Testis (tissue), 2 donors: Measurements from ENCODE around the gene OR10A5.

Experiments
- CTCF ChIP-seq, 3 experiments: fragments of 450-650 bp in 2 of 3; fragments of 200-600 bp in 1 of 3; sonication (generic) in 1 of 3; IDR thresholded peaks; one replicate each; pipeline ENCODE4 v1.5.1; 2016 to 2019; ENCODE audit warnings: antibody characterized with exemption in 3 of 3, mild to moderate bottlenecking in 2 of 3, moderate library complexity in 1 of 3
- POLR2A ChIP-seq: fragments of 450-650 bp; IDR thresholded peaks from one replicate; pipeline ENCODE4 v1.6.1; 2017; ENCODE audit warnings: antibody characterized with exemption, mild to moderate bottlenecking, moderate library complexity

- no peak for TF ChIP-seq CTCF (IDR thresholded peaks at IDR 0.05)
- no peak for TF ChIP-seq POLR2A
Measured at GRCh38 chr11:6817694-6818093, 27.8 kb upstream of the OR10A5 start.
